Stimulated activated CD8-positive, alpha-beta memory T cell treated with anti-CD3 and anti-CD28 coated beads, Interleukin-15, amount 100 ng/mL, for 48 hours (primary cell): Measurements from ENCODE around the gene WDR91.
A peak's percentile ranks its signal among the peaks of the same experiment; 100 is the strongest.
"Not testable (repeated sequence)": the region's sequence is repeated elsewhere in the genome, so short reads cannot be mapped to it uniquely, and the experiment has no call there.

Source experiments
- DNase-seq, 2 donors: peaks; one replicate each; pipeline ENCODE4 v3.0.0-alpha.2; 2020; ENCODE audit warnings: low read depth in 2 of 2

The WDR91 gene

DNA sequence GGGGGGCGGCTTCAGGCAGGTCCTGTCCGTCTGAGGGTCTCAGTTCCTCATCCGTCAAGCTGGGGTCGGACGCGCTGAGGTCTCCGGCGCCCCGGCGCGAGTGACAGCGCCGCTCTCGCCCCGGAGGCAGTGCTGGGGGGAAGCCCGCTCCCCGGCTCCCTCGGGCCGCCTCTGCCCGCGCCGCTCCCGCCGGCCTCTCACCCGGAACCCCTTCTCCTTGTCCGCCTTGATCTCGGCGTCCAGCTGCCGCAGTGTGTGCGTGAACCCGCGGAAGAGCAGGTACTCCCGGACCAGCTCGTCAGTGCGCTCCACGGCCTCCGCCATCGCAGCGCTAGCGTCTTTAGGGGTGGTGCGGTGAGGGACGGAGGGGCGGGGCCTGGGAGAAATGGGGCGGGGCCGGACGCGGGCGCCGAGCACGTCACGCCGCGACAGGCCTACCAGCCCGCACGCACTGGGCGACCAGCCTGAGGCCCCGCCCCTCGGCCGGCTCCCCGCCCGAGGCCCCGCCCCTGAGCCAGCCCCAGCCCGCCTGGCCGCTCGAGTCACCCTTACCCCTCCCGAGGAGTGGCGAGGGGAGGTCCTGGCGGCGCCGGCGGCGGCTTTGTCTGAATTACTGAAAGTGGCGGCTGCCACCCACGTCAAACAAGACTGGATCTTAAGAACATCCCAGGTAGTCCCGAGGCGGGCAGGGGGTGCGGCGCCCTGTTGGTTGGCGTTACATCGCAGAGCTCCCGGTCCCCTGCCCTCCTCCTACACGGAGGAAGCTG lies at the start of gene WDR91:
Gene WDR91 (minus strand): TSS at position 348 of the 767 bp plus-strand sequence. CDS start 24 bp downstream, at position 324.
- peak; percentile 96 to 98 for DNase-seq

DNA sequence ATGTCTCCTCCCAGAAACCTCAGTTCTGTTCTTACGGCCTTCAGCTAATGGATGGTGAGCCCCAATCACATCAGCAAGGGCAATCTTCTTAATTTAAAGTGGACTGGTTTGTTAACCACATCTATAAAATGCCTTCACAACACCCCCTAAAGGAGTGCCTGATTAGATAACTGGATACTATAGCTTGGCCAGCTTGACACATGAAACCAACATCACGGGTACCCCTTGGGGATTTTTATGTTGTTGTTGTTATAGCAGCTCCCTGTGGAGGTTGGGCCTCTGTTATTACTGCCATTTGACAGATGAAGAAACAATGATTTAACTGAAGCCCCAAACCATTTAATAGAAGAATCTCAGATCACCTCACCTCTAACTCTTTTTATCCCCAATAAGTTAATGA lies 49.1 kb upstream of the WDR91 start:
- DNase-seq = no peak

DNA sequence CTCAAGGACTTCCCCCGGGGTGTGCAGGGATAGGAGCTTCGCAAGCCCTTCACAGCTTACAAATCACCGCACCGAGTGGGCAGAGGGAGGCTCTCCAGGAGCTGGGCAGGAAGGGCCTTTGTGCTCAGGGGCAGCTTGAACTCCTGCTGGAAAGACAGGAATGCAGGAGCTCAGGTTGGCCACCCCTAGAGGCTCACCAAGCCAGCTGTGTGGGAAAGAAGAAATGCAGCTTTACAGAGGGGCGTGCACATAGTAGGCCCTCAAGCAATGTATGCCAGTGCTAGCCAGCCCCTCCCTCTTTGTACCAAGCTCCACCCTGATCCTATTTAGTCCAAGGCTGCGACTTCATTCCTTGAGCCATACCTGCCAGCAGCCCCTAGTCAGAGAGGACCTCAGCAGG lies 48.4 kb upstream of the WDR91 start:
- no peak for DNase-seq

- DNase-seq = no peak
These were observed 47.3 kb upstream of the WDR91 start for GRCh38 chr7:135258585-135258984.

DNA sequence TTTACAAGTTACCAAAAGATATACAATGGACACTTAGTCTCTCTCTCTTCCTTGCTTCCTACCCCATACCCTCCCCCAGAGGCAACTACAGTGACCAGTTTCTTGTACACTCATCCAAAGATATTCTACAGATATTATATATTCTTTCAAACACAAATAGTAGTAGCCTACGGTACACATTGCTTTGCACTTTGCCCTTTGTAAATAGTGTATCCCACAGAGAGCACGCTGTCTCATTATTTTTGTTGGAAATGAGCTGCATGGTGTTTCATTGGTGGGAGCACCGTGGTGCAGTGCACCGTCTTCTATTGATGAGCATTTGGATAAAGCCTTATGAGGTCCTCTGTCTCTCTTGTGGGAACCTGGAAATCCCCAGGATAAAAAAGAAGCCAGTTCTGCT lies 46.5 kb upstream of the WDR91 start:
- DNase-seq = no peak

GRCh38 chr7:135253851-135254771 lies 42.8 kb upstream of the WDR91 start:
- DNase-seq = no peak

DNA sequence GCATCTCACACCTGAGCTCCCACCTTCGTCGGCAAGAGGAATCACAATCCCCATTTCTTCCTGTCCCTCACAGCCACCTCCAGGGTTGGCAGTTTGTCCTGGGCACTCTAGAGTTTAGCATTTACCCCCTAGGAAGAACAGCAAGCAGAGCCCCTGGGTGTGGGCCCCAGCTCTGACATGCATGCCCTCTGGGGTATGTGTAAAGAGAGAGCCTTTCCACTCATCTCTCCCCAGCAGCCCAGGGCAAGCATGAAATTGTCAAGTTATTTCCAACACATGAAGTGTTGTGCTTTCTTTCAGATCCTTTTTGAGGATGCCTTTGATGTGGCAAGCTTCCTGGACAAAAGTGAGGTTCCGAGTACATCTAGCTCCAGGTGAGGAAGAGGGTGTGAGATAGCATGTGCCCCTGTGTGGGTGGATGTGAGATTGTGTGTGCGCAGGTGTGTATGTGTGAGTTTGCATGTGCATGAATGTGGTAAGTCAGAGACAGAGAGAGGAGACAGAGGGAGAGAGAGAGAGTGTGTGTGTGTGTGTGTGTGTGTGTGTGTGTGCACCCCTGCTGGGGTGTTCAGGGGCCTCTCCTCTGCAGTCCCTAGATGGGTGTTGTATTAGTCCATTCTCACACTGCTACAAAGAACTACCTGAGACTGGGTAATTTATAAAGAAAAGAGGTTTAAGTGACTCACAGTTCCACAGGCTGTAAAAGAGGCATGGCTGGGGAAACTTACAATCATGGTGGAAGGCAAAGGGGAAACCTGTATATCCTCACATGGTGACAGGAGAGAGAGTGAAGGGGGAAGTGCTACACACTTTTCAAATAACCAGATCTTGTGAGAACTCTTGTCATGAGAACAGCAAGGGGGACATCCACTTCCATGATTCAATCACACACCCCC lies 40.4 kb upstream of the WDR91 start:
- DNase-seq = no peak

GRCh38 chr7:135248546-135248945 lies 37.2 kb upstream of the WDR91 start:
- no peak for DNase-seq

GRCh38 chr7:135247746-135248471 lies 36.6 kb upstream of the WDR91 start:
- DNase-seq = no peak

DNA sequence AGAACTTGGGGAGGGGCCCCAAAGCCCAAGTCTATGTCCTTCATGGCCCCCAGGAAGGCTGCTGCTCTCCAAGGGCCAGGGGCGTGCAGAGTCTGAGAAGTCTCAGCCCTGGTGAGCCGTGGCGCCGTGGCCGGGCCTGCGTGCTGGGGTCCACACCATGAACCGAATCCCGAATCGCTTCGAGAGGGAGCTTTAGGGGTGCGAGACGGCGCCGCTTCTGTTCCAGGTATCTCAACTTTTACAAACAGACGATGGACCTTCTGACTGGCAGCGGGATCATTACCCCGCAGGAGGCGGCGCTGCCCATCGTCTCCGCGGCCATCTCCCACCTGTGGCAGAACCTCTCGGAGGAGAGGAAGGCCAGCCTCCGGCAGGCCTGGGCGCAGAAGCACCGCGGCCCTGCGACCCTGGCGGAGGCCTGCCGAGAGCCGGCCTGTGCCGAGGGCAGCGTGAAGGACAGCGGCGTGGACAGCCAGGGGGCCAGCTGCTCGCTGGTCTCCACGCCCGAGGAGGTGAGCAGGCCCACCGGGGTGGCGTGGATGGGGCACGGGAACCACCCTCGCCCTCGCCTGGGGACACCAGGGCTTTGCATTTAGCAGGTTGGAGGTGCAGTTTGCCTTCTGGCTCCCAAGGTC lies 35.0 kb upstream of the WDR91 start:
- no peak for DNase-seq

GRCh38 chr7:135245226-135246190 lies 34.2 kb upstream of the WDR91 start:
- DNase-seq = no peak

DNA sequence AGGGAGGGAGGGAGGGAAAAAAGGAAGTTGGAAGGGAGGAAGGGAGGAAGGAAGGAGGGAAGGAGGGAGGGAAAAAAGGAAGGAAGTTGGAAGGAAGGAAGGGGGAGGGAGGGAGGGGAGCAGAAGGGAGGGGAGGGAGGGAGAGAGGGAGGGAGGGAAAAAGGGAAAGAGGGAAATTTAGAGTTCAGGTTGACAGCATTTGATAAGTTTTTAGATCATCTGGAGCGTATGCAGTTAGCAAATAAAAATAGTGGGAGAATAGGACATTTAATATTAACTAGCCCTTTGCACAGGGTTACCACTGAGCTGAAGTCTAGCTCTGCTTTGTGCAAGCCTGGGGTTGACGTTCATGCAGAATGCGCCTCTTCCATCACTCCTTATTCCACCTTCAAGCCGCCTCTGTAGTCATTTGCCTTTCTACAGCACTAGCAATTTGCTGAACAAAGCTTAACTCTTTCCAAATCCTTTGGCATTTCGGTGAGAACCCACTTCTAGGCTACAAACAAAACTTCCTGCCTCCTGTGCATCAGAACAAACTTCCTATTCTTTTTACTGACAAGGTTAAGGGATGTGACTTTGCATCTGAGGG lies 30.9 kb upstream of the WDR91 start:
- no peak for DNase-seq

- DNase-seq = no peak
These were observed 29.1 kb upstream of the WDR91 start for GRCh38 chr7:135240441-135240840.

DNA sequence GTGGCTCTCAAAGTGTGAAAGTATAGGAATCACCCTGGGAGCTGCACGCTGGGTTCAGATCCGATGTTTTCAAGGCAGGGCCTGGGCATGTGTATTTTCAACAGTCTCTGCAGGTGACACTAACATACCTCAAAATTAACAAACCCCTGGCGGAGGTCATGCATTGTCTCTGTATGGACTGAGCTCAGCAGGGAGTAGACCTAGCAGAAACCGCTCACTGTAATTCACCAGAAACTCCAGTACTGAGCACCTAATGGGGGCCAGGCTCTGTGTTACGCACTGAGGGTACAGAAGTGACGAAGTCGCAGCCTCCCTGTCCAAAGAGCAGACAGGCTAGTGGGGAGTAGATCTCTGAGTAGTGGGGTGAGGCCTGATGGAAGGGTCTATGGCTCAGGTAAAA lies 27.9 kb upstream of the WDR91 start:
- DNase-seq = no peak

GRCh38 chr7:135238112-135238744 lies 26.9 kb upstream of the WDR91 start:
- DNase-seq = no peak

GRCh38 chr7:135236727-135237126 lies 25.4 kb upstream of the WDR91 start:
- DNase-seq = no peak

GRCh38 chr7:135235841-135236240 lies 24.5 kb upstream of the WDR91 start:
- no peak for DNase-seq

DNA sequence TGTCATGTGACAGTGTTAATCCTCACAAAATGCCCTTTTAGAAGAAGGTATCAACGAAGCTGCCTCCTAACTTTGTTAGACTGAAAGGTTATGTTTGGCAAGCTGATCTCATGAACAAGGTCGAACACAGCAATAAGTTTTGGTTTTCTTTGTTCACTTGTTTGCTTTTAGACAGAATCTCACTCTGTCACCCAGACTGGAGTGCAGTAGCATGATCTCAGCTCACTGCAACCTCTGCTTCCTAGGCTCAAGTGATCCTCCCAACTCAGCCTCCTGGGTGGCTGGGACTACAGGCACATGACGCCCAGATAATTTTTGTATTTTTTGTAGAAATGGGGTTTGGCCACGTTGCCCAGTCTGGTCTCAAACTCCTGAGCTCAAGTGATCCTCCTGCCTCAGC lies 23.4 kb upstream of the WDR91 start:
- no peak for DNase-seq

DNA sequence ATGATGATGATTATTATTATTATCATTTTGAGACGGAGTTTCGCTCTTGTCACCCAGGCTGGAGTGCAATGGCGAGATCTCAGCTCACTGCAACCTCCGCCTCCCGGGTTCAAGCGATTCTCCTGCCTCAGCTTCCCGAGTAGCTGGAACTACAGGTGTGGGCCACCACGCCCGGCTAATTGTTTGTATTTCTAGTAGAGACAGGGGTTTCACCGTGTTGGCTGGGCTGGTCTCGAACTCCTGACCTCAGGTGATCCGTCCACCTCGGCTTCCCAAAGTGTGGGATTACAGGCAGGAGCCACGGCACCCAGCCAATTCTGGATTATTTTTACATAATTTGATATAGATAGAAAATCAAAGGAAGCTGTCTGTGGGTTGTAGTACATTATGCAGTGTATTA lies 22.8 kb upstream of the WDR91 start:
- DNase-seq = not testable (repeated sequence)
